HG03575 (cell line): ENCODE results near the gene S100A3.
"Not testable (repeated sequence)": the region's sequence is repeated elsewhere in the genome, so short reads cannot be mapped to it uniquely, and the experiment has no call there.

Experiments
- ATAC-seq: cut with Tn5 transposase; IDR thresholded peaks from one replicate; pipeline ENCODE4 v1.9.1; 2021; ENCODE audit not compliant: unreplicated experiment, insufficient number of reproducible peaks, low FRiP score; ENCODE audit errors: extremely low read depth

Gene S100A3

GRCh38 chr1:153572569-153573015 lies 23.5 kb upstream of the S100A3 start:
- no peak for ATAC-seq

GRCh38 chr1:153571706-153572105 lies 22.6 kb upstream of the S100A3 start:
- no peak for ATAC-seq

- ATAC-seq, result no peak
These were observed 21.8 kb upstream of the S100A3 start for GRCh38 chr1:153570874-153571273.

- ATAC-seq, result no peak
These were observed 20.4 kb upstream of the S100A3 start for GRCh38 chr1:153569465-153569864.

GRCh38 chr1:153568367-153569099 lies 19.5 kb upstream of the S100A3 start:
- no peak for ATAC-seq

- no peak for ATAC-seq
These were observed 18.7 kb upstream of the S100A3 start for GRCh38 chr1:153567621-153568366.

GRCh38 chr1:153566414-153567371 lies 17.6 kb upstream of the S100A3 start:
- no peak for ATAC-seq

GRCh38 chr1:153565529-153566374 lies 16.7 kb upstream of the S100A3 start, which contains the start of gene S100A2:
Gene S100A2, minus strand, starts transcription at chr1:153565844. Its CDS starts 1,967 bp downstream, at chr1:153563877.
- no peak for ATAC-seq

GRCh38 chr1:153563991-153564390 lies 14.9 kb upstream of the S100A3 start:
- ATAC-seq, result no peak

- no peak for ATAC-seq
These were observed 14.4 kb upstream of the S100A3 start for GRCh38 chr1:153563483-153563901.

- ATAC-seq, result not testable (repeated sequence)
These were observed 13.0 kb upstream of the S100A3 start for GRCh38 chr1:153562021-153562420.

GRCh38 chr1:153561466-153561985 lies 12.5 kb upstream of the S100A3 start:
- no peak for ATAC-seq

- no peak for ATAC-seq
These were observed 11.9 kb upstream of the S100A3 start for GRCh38 chr1:153560771-153561465.

- ATAC-seq, result no peak
These were observed 11.2 kb upstream of the S100A3 start for GRCh38 chr1:153560241-153560640.

- ATAC-seq, result no peak
These were observed 8.8 kb upstream of the S100A3 start for GRCh38 chr1:153557877-153558276.

GRCh38 chr1:153556348-153556747 lies 7.3 kb upstream of the S100A3 start:
- no peak for ATAC-seq

- ATAC-seq, result no peak
These were observed 4.9 kb upstream of the S100A3 start for GRCh38 chr1:153553830-153554541.
